ENCODE results near the gene KLC1.
"Not testable (repeated sequence)": the region's sequence is repeated elsewhere in the genome, so short reads cannot be mapped to it uniquely, and the experiment has no call there.

KLC1 gene

GRCh38 chr14:103626146-103626850, 2.7 kb upstream of the KLC1 start:
- no peak for DNase-seq

GRCh38 chr14:103627073-103628025, 1.7 kb upstream of the KLC1 start:
- no peak for DNase-seq

DNA sequence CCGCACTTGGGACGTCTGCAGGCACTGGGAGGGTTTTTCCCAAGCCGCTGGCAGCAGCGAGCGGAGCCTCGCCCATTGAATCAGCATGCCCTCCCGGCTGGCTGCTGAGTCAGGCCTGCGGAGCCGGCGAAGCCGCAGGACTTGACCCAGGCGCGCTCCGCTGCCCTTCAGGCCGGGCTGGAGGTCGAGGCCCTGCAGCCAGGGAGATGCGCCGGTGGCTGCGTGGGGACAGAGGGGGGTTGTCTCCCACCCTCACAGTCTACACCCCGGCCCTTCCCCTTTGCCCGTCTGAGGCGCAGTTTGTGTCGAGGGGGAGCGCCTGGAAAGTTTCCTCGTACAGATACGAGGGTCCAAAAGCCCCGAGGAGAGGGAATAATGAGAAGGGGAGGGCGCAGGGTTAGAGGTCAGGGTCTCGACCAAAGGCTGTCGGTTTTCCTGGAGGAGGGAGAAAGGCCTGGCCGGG, 759 bp upstream of the KLC1 start:
- peak; percentile 65 for DNase-seq

DNA sequence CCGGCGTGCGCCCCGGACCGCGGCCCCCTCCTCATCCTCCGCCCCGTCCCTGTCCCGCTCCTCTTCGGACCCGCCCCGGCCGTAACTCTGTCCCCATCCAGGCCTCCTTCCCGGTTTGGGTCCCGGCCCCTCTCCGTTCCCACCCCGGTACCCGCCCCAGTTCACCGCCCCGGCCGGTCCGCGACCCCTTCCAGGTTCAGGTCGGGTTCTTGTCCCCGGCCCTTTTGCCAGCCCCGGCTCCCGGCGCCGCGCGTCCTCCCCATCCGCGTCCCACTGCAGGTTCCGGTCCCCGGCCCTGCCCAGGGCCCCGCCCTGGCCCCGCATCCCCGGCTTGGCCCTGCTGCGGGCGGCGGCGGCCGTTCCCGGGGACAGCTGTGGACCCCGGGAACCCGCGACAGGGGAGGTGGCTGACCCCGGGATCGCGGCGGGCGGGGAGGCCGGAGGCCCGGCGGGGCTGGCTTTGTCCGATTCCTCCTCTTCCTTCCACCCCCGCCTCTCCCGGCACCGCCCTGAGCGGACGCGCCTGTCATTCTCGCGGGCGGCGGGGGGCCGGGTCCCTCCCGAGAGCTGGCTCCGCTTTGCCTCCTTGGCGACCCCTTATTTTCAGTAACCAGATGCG, 601 bp downstream of the KLC1 start:
- DNase-seq: no peak

GRCh38 chr14:103630364-103631108, 1.5 kb downstream of the KLC1 start:
- DNase-seq: no peak

DNA sequence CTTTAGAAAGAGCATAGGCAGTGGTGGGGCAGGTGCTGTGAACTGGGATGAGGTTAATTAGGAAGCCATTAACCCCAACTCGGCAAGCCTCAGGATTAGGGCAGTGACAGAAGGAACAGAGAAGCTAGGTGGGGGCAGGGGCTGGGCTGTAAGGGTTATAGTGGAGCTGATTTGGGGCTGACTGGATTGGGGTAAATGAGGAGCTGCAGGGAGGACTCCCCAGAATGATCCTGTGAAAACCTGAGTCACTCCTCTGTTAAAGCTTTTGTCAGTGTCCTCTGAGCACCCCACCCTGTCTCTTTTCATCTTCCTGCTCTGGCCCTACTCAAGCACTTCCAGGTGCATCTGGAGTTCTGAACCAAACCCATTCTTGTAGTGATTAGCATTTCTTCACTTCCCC, 4.4 kb downstream of the KLC1 start:
- no peak for DNase-seq

GRCh38 chr14:103634156-103634555, 5.1 kb downstream of the KLC1 start:
- no peak for DNase-seq

GRCh38 chr14:103638594-103638993, 9.6 kb downstream of the KLC1 start:
- no peak for DNase-seq

GRCh38 chr14:103641161-103641560, 12.2 kb downstream of the KLC1 start:
- no peak for DNase-seq

- no peak for DNase-seq
Measured at GRCh38 chr14:103646189-103646588, 17.2 kb downstream of the KLC1 start.

- DNase-seq: no peak
Measured at GRCh38 chr14:103649001-103649400, 20.0 kb downstream of the KLC1 start.

DNA sequence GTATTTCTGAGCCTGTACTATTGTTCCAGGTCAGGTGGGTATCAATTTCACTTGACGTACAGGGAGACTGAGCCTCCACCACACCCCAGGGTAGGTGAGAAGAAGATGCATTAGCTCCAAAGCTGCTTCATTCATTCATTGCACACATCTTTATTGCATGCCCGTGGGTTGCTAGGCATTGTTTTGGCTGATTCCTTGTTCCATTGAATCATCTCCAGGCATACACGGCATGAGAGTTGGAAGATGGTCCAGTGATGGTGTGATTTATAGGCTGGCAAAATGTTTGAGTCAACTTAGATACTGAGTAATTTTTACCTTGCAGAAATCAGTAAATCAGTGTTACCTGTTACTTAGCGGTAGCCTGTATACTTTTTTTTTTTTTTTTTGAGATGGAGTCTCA, 21.2 kb downstream of the KLC1 start:
- DNase-seq: no peak

DNA sequence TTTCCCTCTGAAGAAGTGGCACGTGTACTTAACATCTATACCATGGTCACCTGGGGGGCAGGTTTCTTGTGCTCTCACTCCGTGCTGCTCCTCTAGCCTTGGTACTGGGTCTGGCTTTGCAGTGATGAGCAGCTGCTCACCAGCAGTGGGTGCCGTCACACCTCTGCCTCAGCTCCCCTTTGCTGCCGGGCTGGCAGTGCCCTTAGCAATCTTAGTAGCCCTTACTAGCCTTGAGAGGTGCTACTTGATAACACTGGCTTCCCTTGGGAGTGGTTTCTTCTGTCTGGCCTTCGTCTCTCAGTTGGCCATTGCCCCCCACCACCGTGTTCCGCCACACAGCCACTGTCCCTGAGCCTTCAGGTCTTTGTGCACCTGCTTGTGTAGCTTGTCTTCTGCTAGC, 22.6 kb downstream of the KLC1 start:
- DNase-seq: no peak

- DNase-seq: no peak
Measured at GRCh38 chr14:103652806-103653205, 23.8 kb downstream of the KLC1 start.

- DNase-seq: not testable (repeated sequence)
Measured at GRCh38 chr14:103653336-103653735, 24.3 kb downstream of the KLC1 start.

- no peak for DNase-seq
Measured at GRCh38 chr14:103653805-103654204, 24.8 kb downstream of the KLC1 start.

DNA sequence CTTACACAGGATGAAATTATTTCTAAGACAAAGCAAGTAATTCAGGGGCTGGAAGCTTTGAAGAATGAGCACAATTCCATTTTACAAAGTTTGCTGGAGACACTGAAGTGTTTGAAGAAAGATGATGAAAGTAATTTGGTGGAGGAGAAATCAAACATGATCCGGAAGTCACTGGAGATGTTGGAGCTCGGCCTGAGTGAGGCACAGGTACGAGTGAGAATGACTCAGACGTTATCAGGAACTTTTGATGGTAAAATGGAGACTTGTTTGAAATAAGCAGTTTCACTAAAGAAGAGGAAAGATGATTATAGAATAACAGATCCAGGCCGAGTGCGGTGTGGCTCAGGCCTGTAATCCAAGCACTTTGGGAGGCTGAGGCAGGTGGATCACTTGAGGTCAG, 25.6 kb downstream of the KLC1 start:
- DNase-seq: no peak

DNA sequence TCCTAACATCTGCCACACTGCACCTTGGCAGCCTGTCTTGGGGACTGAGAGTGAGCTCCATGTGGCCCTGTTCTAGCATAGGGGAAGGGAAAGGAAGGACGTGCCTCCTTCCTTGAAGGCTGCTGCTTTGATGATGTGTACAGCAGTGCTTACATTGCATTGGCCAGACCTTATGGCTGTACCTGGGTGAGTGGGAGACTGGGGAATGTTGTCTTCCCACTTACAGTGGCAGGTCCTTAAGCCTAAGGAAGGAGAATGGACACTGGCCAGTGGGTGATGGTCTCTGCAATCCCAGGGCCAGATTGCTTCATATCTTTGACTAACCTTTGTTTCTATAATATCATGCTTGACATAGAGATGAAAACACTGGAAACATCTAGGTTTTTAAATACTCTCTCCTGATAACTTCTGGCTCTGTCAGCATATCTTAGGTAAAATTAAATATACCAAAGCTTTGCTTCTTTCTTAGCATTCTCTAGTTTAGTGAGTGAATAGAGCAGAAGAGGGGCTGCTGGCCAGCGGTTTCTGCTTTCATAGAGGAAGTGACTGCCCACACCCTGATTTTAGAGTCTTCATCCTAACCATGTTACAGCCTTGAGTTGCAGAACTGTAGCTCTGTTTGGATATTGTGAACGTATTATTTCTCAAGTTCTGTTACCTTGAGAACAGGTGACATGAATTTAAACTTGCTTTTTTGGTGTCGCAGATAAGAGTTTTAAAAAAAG, 27.2 kb downstream of the KLC1 start:
- DNase-seq: no peak

DNA sequence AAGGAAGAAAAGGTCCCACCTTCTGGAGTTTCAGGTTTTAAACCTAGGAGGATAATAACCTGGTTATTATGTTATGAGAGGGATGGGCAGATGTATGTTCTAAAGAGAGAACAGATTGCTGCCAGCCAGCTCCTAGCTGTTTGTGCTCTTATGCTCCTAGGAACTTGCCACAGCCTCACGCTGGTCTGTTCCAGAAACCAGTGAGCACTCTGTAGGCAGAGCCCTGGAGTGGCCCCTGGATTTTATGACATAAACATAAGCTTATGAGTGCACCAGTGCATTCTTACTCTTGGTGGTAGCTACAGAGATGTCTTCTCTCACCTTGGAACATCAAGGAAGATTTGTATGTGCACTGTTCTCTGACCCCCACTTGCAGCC, 27.7 kb downstream of the KLC1 start:
- DNase-seq: no peak

DNA sequence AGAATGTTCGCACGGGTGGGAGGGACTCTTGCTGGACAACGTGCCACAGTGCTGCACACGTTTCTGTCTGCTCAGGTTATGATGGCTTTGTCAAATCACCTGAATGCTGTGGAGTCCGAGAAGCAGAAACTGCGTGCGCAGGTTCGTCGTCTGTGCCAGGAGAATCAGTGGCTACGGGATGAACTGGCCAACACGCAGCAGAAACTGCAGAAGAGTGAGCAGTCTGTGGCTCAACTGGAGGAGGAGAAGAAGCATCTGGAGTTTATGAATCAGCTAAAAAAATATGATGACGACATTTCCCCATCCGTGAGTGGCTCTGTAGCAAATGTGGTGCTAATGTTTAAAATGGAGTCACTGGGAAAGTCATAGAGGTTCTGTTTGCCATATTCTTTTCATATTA, 28.5 kb downstream of the KLC1 start:
- no peak for DNase-seq

DNA sequence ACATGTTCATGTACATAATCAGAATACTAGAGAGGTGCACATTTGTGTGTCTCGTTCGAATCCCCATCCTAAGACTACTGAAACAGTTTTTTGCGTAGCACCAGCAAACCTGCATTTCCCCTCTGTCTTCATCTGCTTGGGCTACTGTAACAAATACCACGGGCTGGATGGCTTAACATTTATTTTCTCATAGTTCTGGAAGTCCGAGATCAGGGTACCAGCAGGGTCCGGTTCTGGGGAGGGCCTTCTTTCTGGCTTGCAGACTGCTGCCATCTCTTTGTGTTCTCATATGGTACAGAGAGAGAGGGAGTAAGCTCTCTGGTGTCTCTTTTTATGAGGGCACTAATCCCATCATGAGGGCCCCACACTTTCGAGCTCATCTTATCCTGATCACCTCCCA, 30.6 kb downstream of the KLC1 start:
- DNase-seq: no peak

- no peak for DNase-seq
Measured at GRCh38 chr14:103662029-103662428, 33.0 kb downstream of the KLC1 start.

Data from kidney glomerular epithelial cell (primary cell).